ENCODE measurements around the gene SPSB1. TPM values are rescaled to one million over a fixed set of nuclear protein-coding genes. Genes with fewer than 3 reads are reported as not detected.

Gene SPSB1
- total and polyA plus RNA-seq, 12 donors, result 1.4 to 14.0 (median 9.9) TPM

- Histone ChIP-seq H3K36me3 (replicated peaks in 1 of 2) (no peaks in the 10 kb centered on the region), H3K27me3 (no peaks in the 10 kb centered on the region), H3K4me1 (replicated peaks in 1 of 2) (peaks cover 0 to 17% of the 10 kb centered on the region in 2 donors), H3K27ac (no peak overlapping the region), H3K4me3 (no peak overlapping the region), H3K9me3 (replicated peaks in 1 of 3) (no peaks in the 10 kb centered on the region)
- intact Hi-C loops (cut with DNase I), result no loop called here
- WGBS, 4 donors, result 65 to 76% (median 69%) methylated on average over 30 to 31 of the region's 31 CpGs
- DNase-seq, result no peak
- TF ChIP-seq POLR2A (IDR thresholded peaks at IDR 0.05) (no peak), CTCF (IDR thresholded peaks at IDR 0.05) (no peak)
Measured at GRCh38 chr1:9320520-9321479, 28.1 kb downstream of the SPSB1 start.

GRCh38 chr1:9321480-9321849, 28.8 kb downstream of the SPSB1 start:
- Histone ChIP-seq H3K4me3 (no peak overlapping the region), H3K9me3 (replicated peaks in 1 of 3) (no peaks in the 10 kb centered on the region), H3K4me1 (replicated peaks in 1 of 2) (peaks cover 0 to 15% of the 10 kb centered on the region in 2 donors), H3K36me3 (replicated peaks in 1 of 2) (no peaks in the 10 kb centered on the region), H3K27ac (peak overlapping the region in 1 of 5 donors; percentile 17), H3K27me3 (no peaks in the 10 kb centered on the region)
- WGBS, 4 donors, result 33 to 53% (median 39%) methylated on average over 11 of the region's 11 CpGs
- TF ChIP-seq CTCF (IDR thresholded peaks at IDR 0.05), result no peak
- TF ChIP-seq POLR2A (IDR thresholded peaks at IDR 0.05), result no peak
- DNase-seq, result peak in 6 of 7 donors; percentile 40 to 71 (median 64)
- intact Hi-C loops (cut with DNase I), result no loop called here

- 88 to 91% (median 89%) methylated on average over 17 of the region's 17 CpGs for WGBS, 4 donors
Measured at GRCh38 chr1:9321986-9322660, 29.4 kb downstream of the SPSB1 start.

More at GRCh38 chr1:9321986-9322660, 29.4 kb downstream of the SPSB1 start:
- intact Hi-C loops (cut with DNase I), result no loop called here
- H3K36me3 ChIP-seq (replicated peaks in 1 of 2), result no peaks in the 10 kb centered on the region
- no peaks in the 10 kb centered on the region for H3K9me3 ChIP-seq (replicated peaks in 1 of 3)
- TF ChIP-seq CTCF (IDR thresholded peaks at IDR 0.05), result no peak
- TF ChIP-seq POLR2A (IDR thresholded peaks at IDR 0.05), result no peak
- DNase-seq, result no peak
- no peaks in the 10 kb centered on the region for H3K27me3 ChIP-seq
- peaks cover 0 to 15% of the 10 kb centered on the region in 2 donors for H3K4me1 ChIP-seq (replicated peaks in 1 of 2)
- no peak overlapping the region for H3K4me3 ChIP-seq
- H3K27ac ChIP-seq, result peak overlapping the region in 1 of 5 donors; percentile 17
